ENCODE data around the gene ALDH4A1.

DNA sequence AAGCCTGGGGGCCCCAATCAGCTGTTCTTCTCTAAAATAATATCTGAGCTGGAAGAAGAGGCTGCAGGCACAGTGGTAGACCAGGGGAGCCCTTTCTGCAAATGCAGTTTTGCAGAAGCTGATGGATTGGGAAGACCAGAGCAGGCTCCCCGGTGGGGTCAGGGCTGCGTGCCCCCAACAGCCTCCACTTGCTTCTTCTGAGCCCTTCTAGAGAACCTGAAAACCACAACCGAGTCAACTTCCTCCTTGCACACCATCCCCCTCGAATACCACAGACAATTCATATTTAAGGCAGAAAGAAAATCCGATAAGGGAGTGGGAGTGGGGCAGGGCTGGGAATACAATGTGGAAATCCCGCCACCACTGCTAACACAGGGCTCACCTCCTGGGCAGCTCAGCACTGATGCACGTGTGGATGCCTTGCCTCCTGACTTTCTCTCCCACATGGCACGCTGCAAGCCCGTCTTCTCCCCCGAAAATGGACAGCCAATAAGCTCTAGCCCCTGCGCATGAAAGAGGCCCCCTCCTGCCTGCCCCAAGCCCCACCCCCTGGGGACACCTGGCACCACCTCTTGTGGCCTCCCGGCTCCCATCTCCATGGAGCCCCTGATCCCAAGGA lies 25.4 kb upstream of the ALDH4A1 start:
- TF ChIP-seq, protein P1, sequence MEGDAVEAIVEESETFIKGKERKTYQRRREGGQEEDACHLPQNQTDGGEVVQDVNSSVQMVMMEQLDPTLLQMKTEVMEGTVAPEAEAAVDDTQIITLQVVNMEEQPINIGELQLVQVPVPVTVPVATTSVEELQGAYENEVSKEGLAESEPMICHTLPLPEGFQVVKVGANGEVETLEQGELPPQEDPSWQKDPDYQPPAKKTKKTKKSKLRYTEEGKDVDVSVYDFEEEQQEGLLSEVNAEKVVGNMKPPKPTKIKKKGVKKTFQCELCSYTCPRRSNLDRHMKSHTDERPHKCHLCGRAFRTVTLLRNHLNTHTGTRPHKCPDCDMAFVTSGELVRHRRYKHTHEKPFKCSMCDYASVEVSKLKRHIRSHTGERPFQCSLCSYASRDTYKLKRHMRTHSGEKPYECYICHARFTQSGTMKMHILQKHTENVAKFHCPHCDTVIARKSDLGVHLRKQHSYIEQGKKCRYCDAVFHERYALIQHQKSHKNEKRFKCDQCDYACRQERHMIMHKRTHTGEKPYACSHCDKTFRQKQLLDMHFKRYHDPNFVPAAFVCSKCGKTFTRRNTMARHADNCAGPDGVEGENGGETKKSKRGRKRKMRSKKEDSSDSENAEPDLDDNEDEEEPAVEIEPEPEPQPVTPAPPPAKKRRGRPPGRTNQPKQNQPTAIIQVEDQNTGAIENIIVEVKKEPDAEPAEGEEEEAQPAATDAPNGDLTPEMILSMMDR (conservative IDR thresholded peaks at IDR 0.05; ENCODE audit: low read depth, low read length) = no peak
- no peak for TF ChIP-seq EZH2 (IDR thresholded peaks at IDR 0.05; ENCODE audit: borderline replicate concordance, low read depth, low read length, poor library complexity, severe bottlenecking)
